Measurements from ENCODE around the gene GRIA4.
A peak's percentile ranks its signal among the peaks of the same experiment; 100 is the strongest.
"Not testable (repeated sequence)": the region's sequence is repeated elsewhere in the genome, so short reads cannot be mapped to it uniquely, and the experiment has no call there.

Gene GRIA4

GRCh38 chr11:105867742-105868141 is 257.9 kb downstream of the GRIA4 start:
- DNase-seq = no peak

- no peak for DNase-seq
These were observed 259.0 kb downstream of the GRIA4 start for GRCh38 chr11:105868762-105869285.

GRCh38 chr11:105870516-105871113 is 260.7 kb downstream of the GRIA4 start:
- no peak for DNase-seq

- no peak for DNase-seq
These were observed 268.6 kb downstream of the GRIA4 start for GRCh38 chr11:105878510-105878909.

GRCh38 chr11:105878927-105879326 is 269.1 kb downstream of the GRIA4 start:
- not testable (repeated sequence) for DNase-seq

GRCh38 chr11:105881027-105881426 is 271.2 kb downstream of the GRIA4 start:
- DNase-seq = no peak

- DNase-seq = no peak
These were observed 274.6 kb downstream of the GRIA4 start for GRCh38 chr11:105884436-105884835.

- no peak for DNase-seq
These were observed 281.8 kb downstream of the GRIA4 start for GRCh38 chr11:105891685-105892084.

GRCh38 chr11:105897161-105897560 is 287.3 kb downstream of the GRIA4 start:
- no peak for DNase-seq

GRCh38 chr11:105899772-105900171 is 289.9 kb downstream of the GRIA4 start:
- DNase-seq = no peak

- DNase-seq = no peak
These were observed 290.7 kb downstream of the GRIA4 start for GRCh38 chr11:105900515-105901035.

GRCh38 chr11:105903113-105903512 is 293.2 kb downstream of the GRIA4 start:
- no peak for DNase-seq

GRCh38 chr11:105906517-105906916 is 296.6 kb downstream of the GRIA4 start:
- no peak for DNase-seq

GRCh38 chr11:105907319-105907718 is 297.4 kb downstream of the GRIA4 start:
- DNase-seq = no peak

- peak; percentile 6 for DNase-seq
These were observed 300.3 kb downstream of the GRIA4 start for GRCh38 chr11:105910095-105910715.

- no peak for DNase-seq
These were observed 301.6 kb downstream of the GRIA4 start for GRCh38 chr11:105911454-105911853.

GRCh38 chr11:105912666-105913065 is 302.8 kb downstream of the GRIA4 start:
- DNase-seq = no peak

GRCh38 chr11:105915021-105915420 is 305.1 kb downstream of the GRIA4 start:
- no peak for DNase-seq

- DNase-seq = no peak
These were observed 308.2 kb downstream of the GRIA4 start for GRCh38 chr11:105918039-105918438.

- DNase-seq = no peak
These were observed 308.7 kb downstream of the GRIA4 start for GRCh38 chr11:105918600-105918999.

GRCh38 chr11:105923252-105923651 is 313.4 kb downstream of the GRIA4 start:
- no peak for DNase-seq

GRCh38 chr11:105923807-105924206 is 313.9 kb downstream of the GRIA4 start:
- no peak for DNase-seq

GRCh38 chr11:105929084-105929955 is 319.4 kb downstream of the GRIA4 start:
- no peak for DNase-seq
